K562 treated with DMSO at 1 percent for 48 hours (cell line): ENCODE results near the gene RAB4A. TPM values are rescaled to one million over a fixed set of nuclear protein-coding genes. Genes with fewer than 3 reads are reported as not detected.

Experiments used
- total RNA-seq: library from RNA; unstranded; fragments of 300-600 nt; gene quantifications from 2 replicates; pipeline ENCODE4 v1.2.3, GENCODE V29; 2022; ENCODE audit warnings: low replicate concordance; ENCODE audit errors: extremely low read depth

RAB4A gene
- not detected in 2 replicates for total RNA-seq

DNA sequence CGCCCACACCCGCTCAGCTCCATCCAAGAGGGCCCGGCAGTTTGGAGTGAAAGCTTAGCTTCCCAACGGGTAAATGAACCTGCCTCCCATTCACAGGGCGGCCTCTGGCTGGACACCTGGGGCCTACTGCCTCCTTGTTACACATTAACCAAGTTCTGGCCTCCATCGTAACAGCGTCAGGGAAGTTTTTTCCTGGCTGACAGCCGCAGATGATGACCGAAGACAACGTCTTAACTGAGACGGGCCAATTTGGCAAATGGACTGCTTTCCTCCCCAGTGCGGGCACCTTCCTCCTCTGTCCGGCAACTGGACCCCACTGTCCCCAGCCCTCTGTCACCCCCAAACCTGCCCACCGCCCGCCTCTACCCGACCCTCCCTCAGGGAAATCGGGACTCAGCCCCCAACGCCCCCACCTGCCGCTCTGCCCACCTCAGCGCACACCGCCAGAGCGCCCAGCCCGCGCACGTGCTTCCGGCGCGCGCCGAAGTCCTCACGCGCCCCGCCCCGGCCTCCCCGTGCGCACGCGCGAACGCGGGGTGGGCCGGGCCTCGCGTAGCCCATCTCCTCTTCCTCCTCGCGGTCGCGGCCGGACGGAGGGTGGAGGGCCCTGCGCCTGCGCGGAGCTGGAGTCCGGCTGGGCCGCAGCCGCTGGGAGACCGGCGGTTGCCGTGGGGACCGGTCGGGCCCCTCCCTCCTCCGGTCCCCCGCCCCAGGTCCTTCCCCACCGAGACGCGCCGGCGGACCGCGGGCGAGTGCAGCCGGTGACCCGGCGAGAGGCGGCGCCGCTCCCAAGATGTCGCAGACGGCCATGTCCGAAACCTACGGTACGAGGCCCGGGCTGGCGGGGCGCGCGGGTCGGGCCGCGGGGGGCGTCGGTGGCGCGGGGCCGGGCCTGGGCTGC lies at the start of gene RAB4A:
RAB4A (plus strand) TSS at position 565 of the 901 bp plus-strand sequence; CDS start at position 794, 229 bp downstream.

DNA sequence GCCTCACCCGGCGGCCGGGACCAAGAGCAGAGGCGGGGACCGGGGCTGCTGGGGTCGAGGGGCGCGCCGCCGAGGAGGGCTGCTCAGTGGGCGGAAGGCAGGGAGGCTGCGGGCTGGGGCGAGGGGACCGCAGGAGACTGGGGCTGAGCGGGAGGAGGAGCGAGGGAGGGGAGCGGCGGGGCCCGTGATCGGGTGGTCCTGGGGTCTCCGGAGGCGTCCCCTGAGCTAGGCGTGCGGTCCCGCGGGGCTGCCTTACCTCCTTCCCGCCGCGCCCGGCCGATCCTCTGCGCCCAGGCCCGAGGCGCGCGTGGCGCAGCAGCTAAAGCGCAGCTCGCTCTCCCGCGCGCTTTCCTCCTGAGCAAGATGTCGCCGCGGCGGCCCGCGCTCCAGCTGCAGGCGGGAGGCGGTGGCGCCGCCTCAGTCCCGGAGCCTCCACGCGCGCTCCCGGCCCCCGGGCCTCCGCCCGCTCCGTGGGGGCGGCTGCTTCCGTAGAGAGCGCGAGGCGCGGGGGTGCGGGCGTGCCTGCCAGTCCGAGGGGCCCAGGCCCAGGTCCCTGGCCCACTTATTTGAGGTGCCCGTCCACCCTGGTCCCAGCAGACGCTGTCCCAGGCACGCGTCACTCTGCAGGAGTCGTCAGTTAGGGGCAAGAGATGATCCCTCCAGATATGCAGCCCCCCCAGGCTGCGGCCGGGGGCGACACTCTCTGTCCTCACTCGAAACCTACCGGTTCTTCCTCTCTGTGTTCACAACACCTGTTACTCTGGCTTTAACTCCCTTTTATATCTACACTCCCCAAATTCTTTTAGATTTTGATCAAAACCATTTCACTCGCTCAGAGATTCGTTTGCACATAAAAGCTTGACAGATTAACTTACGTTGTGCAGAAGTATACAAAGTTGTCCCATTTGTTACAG lies 72.0 kb downstream of the RAB4A start, which contains the start of gene CCSAP:
CCSAP (minus strand) TSS at position 392 of the 914 bp plus-strand sequence. CDS start 582 bp downstream, outside the sequence.

Other genes with a start within 250 kb of the RAB4A start
- gene CCSAP, start 71.9 kb downstream of the RAB4A start, total RNA-seq: not detected in 2 replicates
- gene ACTA1, start 163.0 kb downstream of the RAB4A start, total RNA-seq: not detected in 2 replicates
- not detected in 2 replicates for gene NUP133, start 237.2 kb downstream of the RAB4A start, total RNA-seq